Keratinocyte (primary cell): ENCODE data around the gene GIPC3. TPM values are rescaled to one million over a fixed set of nuclear protein-coding genes. Genes with fewer than 3 reads are reported as not detected.

Experiments used
- DNase-seq: peaks from one replicate; pipeline ENCODE4 v3.0.0-alpha.2; 2011; ENCODE audit warnings: low read depth, missing footprints, low spot score
- FAIRE-seq: peaks from 2 replicates; lab custom pipeline; 2011; peaks lifted over from hg19 to GRCh38; lab: Jason Lieb, UNC
- H2AFZ ChIP-seq: 2 replicates; pipeline ENCODE4 v1.6.0; 2012; ENCODE audit warnings: low read length, control low read depth, inconsistent platforms; ENCODE audit not compliant: control insufficient read depth
- H3K27ac ChIP-seq: 2 replicates; pipeline ENCODE4 v1.5.1; 2011; ENCODE audit warnings: low read length; ENCODE audit not compliant: control insufficient read depth, insufficient read depth
- H3K27me3 ChIP-seq: 3 replicates; pipeline ENCODE4 v1.6.0; 2011; ENCODE audit warnings: low read length; ENCODE audit not compliant: control insufficient read depth, insufficient read depth; ENCODE audit errors: extremely low read depth
- H3K36me3 ChIP-seq, 2 experiments: 2 replicates in 1 of 2; 3 replicates in 1 of 2; pipeline ENCODE4 v1.5.1; 2011; ENCODE audit warnings: low read length in 2 of 2, mild to moderate bottlenecking in 1 of 2; ENCODE audit not compliant: control insufficient read depth in 2 of 2, insufficient read depth in 2 of 2; ENCODE audit errors: extremely low read depth in 1 of 2
- H3K4me1 ChIP-seq: 3 replicates; pipeline ENCODE4 v1.5.1; 2011; ENCODE audit warnings: low read length; ENCODE audit not compliant: control insufficient read depth, insufficient read depth; ENCODE audit errors: extremely low read depth
- H3K4me2 ChIP-seq: 3 replicates; pipeline ENCODE4 v1.6.0; 2011; ENCODE audit warnings: low read depth, low read length; ENCODE audit not compliant: control insufficient read depth, insufficient read depth; ENCODE audit errors: extremely low read depth
- H3K4me3 ChIP-seq, 3 experiments: fragments of 200-600 bp in 1 of 3; sonication (generic) in 1 of 3; 2 replicates in 2 of 3; 3 replicates in 1 of 3; pipeline ENCODE4 v1.5.1; 2011 to 2016; ENCODE audit warnings: low read length in 3 of 3, mild to moderate bottlenecking in 3 of 3, control low read depth in 2 of 3, inconsistent platforms in 1 of 3, low read depth in 1 of 3, mixed read lengths in 1 of 3, mixed run types in 1 of 3, moderate library complexity in 1 of 3; ENCODE audit not compliant: control insufficient read depth in 2 of 3, insufficient read depth in 2 of 3; ENCODE audit errors: extremely low read depth in 1 of 3
- H3K79me2 ChIP-seq: 2 replicates; pipeline ENCODE4 v1.6.0; 2012; ENCODE audit warnings: low read length; ENCODE audit not compliant: control insufficient read depth, insufficient read depth
- H3K9ac ChIP-seq: 3 replicates; pipeline ENCODE4 v1.6.0; 2011; ENCODE audit warnings: low read length; ENCODE audit not compliant: control insufficient read depth, insufficient read depth; ENCODE audit errors: extremely low read depth
- H3K9me1 ChIP-seq: 3 replicates; pipeline ENCODE4 v1.6.0; 2011; ENCODE audit warnings: low read length; ENCODE audit not compliant: control insufficient read depth, insufficient read depth; ENCODE audit errors: extremely low read depth
- H3K9me3 ChIP-seq: 2 replicates; pipeline ENCODE4 v1.5.1; 2012; ENCODE audit warnings: low read depth, low read length; ENCODE audit not compliant: control insufficient read depth
- H4K20me1 ChIP-seq: 3 replicates; pipeline ENCODE4 v1.6.0; 2011; ENCODE audit warnings: low read length; ENCODE audit not compliant: control insufficient read depth, insufficient read depth; ENCODE audit errors: extremely low read depth
- CTCF ChIP-seq, 3 experiments: IDR thresholded peaks in 1 of 3; conservative IDR thresholded peaks in 1 of 3; optimal IDR thresholded peaks in 1 of 3; 2 replicates in 2 of 3; 3 replicates in 1 of 3; pipeline versions ENCODE3 to v1.5.1; 2011; ENCODE audit warnings: low read length in 3 of 3, mild to moderate bottlenecking in 3 of 3, moderate library complexity in 2 of 3, control low read depth in 1 of 3, inconsistent platforms in 1 of 3; ENCODE audit not compliant: insufficient read depth in 2 of 3; ENCODE audit errors: extremely low read depth in 1 of 3
- EZH2 ChIP-seq: IDR thresholded peaks from one replicate; pipeline ENCODE4 v1.6.1; 2012; ENCODE audit warnings: inconsistent platforms, mild to moderate bottlenecking, low read length, moderate library complexity
- dilution Hi-C: fragments of 300-500 bp; cut with MboI; formaldehyde crosslinking; loops from one replicate; pipeline ENCODE4 v1.7.0; 2020; ENCODE audit warnings: low sequenced_read_pairs; ENCODE audit not compliant: extremely low pct_ligation_motif_present
- polyA plus RNA-seq, 5 experiments: library from polyadenylated mRNA; depleted of rRNA in 3 of 5; stranded (reverse) in 3 of 5; stranded (forward) in 1 of 5; unstranded in 1 of 5; fragments of >200 nt; gene quantifications; 1 replicate in 1 of 5; 2 replicates in 3 of 5; 3 replicates in 1 of 5; pipeline versions ENCODE4 v1.2.1 to v1.2.3, GENCODE V29; 2011 to 2012; ENCODE audit warnings: missing spikeins in 2 of 5, low read depth in 1 of 5, low replicate concordance in 1 of 5

The GIPC3 gene
- polyA plus RNA-seq, 1 donor (not counting 4 experiments of a cell fraction or from before 2014, with no cell fraction given): not detected

GRCh38 chr19:3539756-3540118 is 45.5 kb upstream of the GIPC3 start:
- Histone ChIP-seq H3K79me2 (no peaks in the 10 kb centered on the region), H3K9ac (no peak overlapping the region), H3K9me1 (no peaks in the 10 kb centered on the region), H3K27ac (no peak overlapping the region), H2AFZ (no peak overlapping the region), H3K9me3 (no peaks in the 10 kb centered on the region), H3K4me2 (no peak overlapping the region), H4K20me1 (no peaks in the 10 kb centered on the region), H3K4me1 (no peaks in the 10 kb centered on the region), H3K36me3 (peaks cover 5 to 19% of the 10 kb centered on the region in 2 experiments), H3K27me3 (no peaks in the 10 kb centered on the region), H3K4me3 (no peak overlapping the region)
- dilution Hi-C loops: no loop called here
- FAIRE-seq: no peak
- DNase-seq: no peak
- no peak for TF ChIP-seq EZH2
- no peak for TF ChIP-seq CTCF (optimal IDR thresholded peaks at IDR 0.05 in 1 of 3, IDR thresholded peaks at IDR 0.05 in 1 of 3, conservative IDR thresholded peaks at IDR 0.05 in 1 of 3; ENCODE audit: extremely low read depth in 1 of 3, insufficient read depth in 2 of 3, low read length in 3 of 3)

GRCh38 chr19:3543150-3544057 is 41.9 kb upstream of the GIPC3 start:
- Histone ChIP-seq H2AFZ (no peak overlapping the region), H3K9me1 (no peaks in the 10 kb centered on the region), H3K36me3 (peaks cover 10 to 19% of the 10 kb centered on the region in 2 experiments), H3K9ac (no peak overlapping the region), H3K4me3 (no peak overlapping the region), H3K27ac (no peak overlapping the region), H3K79me2 (no peaks in the 10 kb centered on the region), H3K27me3 (no peaks in the 10 kb centered on the region), H3K9me3 (no peaks in the 10 kb centered on the region), H3K4me1 (peaks cover 9% of the 10 kb centered on the region), H4K20me1 (peaks cover 4% of the 10 kb centered on the region), H3K4me2 (no peak overlapping the region)
- TF ChIP-seq CTCF (optimal IDR thresholded peaks at IDR 0.05 in 1 of 3, IDR thresholded peaks at IDR 0.05 in 1 of 3, conservative IDR thresholded peaks at IDR 0.05 in 1 of 3; ENCODE audit: extremely low read depth in 1 of 3, insufficient read depth in 2 of 3, low read length in 3 of 3) (no peak), EZH2 (no peak)
- dilution Hi-C loops: no loop called here
- DNase-seq (no peak), FAIRE-seq (no peak)
